GM18909 (cell line): Measurements from ENCODE around the gene SOHLH2.

Experiments
- ATAC-seq: cut with Tn5 transposase; IDR thresholded peaks from one replicate; pipeline ENCODE4 v1.9.1; 2021; ENCODE audit warnings: mild to moderate bottlenecking; ENCODE audit not compliant: unreplicated experiment, poor library complexity

Gene SOHLH2

DNA sequence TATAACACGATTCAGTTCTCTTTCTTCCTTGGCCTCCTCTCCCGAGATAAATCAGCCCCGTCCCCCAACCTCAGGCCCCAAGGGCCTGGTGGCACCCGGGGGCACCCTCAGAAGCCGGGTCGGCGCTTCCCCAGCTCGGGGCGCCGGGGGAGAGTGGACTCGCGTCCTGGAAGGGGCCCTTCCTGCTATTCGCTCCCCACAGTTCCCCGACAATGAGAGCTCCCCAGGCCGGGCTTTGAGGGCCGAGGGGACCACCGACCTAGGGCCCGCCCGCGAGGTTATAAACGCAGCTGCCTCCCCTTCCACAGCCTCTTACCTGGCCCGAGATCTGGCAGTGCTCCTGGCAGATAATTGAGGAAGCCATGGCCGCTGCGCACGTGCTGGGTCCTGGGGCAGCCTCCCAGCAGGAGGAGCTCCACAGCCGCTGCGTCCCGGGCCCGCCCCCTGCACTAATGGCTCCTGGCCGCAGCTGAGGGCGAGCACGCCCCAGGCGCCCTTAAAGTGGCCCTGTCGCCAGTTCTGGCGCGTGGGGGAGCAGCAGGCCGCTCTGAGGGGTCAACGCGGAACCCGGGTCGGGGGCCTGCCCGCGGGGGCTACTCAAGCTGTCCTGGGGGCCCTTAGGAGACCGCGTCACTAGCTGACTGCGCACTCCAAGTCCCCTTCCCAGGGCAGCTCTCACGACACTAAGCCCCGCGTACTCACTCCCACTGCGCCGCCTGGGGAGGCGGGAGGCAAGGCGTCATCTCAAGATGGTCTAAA is at the start of gene SOHLH2:
Gene SOHLH2, minus strand, starts transcription at position 394 of the 759 bp plus-strand sequence. Its CDS starts 30 bp downstream, at position 364.
- ATAC-seq = no peak

DNA sequence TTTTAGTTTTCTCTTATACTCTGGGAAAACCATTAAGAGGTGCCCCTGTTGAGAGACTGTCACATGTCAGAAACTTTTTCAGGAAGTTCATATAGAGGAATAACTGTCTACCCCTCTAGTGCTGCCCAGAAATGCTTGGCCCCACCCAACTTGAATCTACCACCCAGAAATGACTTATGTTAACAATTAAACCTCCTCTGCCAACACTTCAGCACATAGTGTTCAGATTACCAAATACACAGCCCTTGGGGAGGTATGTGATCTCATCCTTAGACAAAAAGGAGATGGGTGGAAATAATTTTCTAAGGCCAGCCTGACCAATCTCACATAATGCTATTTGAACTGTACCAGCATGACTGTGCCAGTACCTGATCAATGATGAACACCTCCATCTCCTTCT is 47.6 kb upstream of the SOHLH2 start:
- no peak for ATAC-seq

- no peak for ATAC-seq
These were observed 46.7 kb upstream of the SOHLH2 start for GRCh38 chr13:36261011-36261410.

DNA sequence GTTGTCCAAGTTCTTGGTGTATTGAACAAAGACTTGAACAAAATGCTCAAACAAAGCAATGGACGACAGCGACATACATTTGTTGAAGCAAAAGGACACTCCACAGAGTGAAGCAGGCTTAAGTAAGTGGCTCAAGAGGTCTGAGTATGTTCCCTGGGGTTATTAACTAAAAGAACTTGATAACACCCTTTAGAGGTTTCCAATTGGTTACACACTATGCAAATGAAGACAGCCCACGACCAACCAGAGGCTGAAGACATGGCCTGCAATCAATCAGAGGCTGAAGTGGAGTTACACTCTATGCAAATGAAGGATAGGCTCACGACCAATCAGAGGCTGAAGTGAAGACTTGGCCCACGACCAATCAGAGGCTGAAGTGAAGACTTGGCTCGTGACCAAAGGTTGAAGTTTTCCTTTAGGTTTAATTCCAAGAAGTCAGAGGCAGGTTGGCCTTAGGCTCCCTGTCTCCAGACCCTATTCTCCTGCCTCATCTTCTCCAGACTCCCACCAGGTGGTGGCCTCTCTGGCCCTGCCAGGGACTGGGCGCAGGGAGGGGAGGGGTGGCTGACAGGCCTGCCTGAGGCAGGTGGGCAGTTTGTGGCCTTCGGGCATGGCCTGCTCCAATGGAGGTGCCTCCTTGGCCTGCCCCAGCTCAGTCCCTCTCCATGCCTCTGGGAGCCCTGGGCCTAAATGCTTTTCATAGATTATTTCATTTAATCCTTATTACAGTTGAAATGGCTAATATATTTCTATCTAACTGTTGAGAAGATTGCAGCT is 45.2 kb upstream of the SOHLH2 start:
- no peak for ATAC-seq

- no peak for ATAC-seq
These were observed 44.5 kb upstream of the SOHLH2 start for GRCh38 chr13:36258831-36259230.

DNA sequence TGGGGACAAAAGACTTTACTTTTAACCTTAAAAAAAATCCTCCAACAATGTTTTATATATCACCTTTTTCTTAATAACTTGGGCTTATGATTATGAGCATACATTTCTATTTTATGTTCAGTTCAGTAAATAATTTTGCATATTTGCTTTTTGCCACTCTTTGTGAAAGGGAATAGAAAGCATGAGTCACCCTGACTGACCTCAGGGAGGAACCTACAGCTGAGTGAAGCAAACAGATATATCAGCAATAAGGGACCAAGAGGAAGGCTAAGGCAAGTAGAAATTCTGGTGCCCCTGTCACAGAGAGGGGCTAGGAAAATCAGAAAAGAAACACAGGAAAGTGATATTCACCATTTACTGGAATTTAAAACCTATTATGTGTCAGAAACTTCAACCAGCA is 37.2 kb upstream of the SOHLH2 start:
- no peak for ATAC-seq

DNA sequence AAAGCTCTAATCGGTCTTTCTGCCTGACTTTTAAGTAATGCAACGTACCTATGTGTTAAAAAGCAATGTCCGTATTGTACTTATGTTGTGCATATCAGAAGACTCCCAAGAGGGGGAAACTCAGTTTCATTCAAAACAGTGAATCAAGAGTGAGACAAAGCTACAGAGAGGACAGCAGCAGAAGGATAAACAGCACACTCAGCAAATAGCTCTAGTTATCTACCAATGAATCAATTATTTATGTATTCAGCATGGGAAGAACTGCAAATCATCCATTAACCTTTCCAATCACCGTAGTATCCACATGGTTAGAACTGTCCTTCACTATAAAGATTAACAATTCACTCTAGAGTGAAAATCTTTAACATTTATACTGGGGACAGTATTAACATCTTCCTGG is 36.7 kb upstream of the SOHLH2 start:
- no peak for ATAC-seq

DNA sequence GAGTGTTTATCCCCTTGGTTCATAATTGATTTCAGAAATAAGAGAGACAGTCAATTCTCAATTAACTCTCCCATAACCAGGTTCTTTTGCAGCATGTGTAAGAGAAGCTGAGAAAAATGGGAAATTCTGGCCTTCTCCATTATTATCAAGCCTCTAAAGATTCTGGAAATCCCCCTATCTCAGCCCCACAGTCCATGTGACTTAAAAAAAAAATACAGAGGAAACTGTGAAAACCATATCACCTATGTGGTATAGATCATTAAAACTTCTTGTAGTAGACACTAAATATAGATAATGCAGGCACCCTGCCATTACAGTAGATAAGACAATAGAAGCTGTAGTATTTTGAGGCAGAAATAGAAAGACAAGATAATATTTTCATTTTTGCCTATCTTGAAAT is 34.3 kb upstream of the SOHLH2 start:
- no peak for ATAC-seq

DNA sequence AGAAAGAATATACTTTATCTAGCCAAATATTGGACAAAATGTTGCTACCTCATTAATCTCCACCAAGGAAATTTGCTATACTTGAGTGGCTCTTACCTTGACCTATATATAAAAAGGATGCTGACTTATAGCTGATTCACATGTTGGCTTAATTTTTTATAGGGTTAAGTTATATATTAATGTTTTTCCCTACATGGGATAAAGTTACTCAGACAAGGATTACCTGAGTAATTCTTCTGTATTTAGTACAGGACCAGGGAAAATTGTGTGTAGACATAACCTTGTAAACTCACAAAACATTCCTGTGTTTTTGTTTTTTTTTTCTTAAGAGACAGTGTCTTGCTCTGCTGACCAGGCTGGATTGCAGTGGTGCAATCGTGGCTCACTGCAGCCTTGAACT is 30.6 kb upstream of the SOHLH2 start:
- ATAC-seq = no peak

DNA sequence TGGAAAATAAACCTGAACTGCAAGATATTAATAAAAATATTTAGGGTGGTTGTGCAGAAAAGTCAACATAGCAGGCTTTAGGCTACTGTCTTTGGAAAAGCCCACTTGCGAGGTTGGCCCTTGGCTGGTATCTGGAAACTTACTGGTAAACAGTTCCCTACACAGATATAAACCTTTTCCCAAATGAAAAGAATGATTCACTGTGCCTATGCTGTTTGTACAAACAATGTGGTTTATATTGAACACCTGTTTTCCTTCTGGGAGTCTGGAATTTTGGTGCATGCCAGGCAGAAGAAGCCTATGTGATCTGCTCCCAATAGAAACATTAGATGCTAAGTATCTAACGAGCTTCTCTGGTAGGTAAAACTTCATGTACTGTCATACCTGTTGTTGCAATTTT is 29.7 kb upstream of the SOHLH2 start:
- no peak for ATAC-seq

- no peak for ATAC-seq
These were observed 28.4 kb upstream of the SOHLH2 start for GRCh38 chr13:36242761-36243160.

DNA sequence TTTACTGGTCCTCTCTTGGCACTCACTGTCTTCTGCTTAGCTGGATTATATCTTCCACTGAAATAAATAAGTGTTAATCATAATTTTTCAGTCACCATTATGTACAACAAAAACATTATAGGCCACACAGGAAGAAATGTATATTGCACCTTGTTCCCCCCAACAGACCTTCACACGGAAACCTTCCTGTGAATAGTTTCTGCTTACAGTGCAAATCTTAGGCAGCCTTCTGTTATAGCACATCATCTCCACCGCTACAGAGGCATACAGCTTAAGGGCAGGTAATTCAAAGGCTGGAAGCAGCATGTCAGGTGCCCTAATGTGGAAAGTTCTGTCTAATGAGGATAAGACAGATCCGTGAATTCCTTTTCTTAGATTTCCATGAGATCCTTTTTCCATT is 16.9 kb upstream of the SOHLH2 start:
- no peak for ATAC-seq

- no peak for ATAC-seq
These were observed 10.4 kb upstream of the SOHLH2 start for GRCh38 chr13:36224730-36225129.

GRCh38 chr13:36219883-36220282 is 5.5 kb upstream of the SOHLH2 start:
- ATAC-seq = no peak

- no peak for ATAC-seq
These were observed 3.1 kb upstream of the SOHLH2 start for GRCh38 chr13:36217456-36217855.

DNA sequence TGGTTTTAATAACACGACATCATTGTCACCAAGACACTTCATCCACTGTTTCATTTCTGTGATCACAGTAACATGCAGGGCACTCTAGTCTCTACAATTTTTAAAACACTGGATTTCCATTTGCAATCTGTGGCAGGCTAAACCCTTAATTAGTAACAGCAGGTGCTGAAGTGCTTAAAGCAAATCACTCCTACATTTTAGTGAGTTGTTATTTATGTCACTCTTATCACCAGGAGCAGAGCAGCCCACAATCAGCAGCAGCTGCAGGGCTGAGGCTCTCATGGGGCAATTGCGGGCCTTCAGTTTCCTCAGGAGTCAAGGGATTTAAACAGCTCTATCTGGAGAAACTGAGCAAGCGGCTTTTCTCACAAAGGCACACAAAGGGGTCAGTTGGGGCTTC is 1.6 kb downstream of the SOHLH2 start:
- ATAC-seq = no peak

GRCh38 chr13:36211567-36211966 is 2.8 kb downstream of the SOHLH2 start:
- no peak for ATAC-seq

- ATAC-seq = no peak
These were observed 3.6 kb downstream of the SOHLH2 start for GRCh38 chr13:36210738-36211137.

- ATAC-seq = no peak
These were observed 6.7 kb downstream of the SOHLH2 start for GRCh38 chr13:36207672-36208071.

GRCh38 chr13:36193151-36193855 is 21.1 kb downstream of the SOHLH2 start:
- no peak for ATAC-seq

- no peak for ATAC-seq
These were observed 22.2 kb downstream of the SOHLH2 start for GRCh38 chr13:36192166-36192565.
